Stimulated activated CD8-positive, alpha-beta memory T cell treated with anti-CD3 and anti-CD28 coated beads, Interleukin-12 subunit alpha, Interleukin-12 subunit beta, amount 100 ng/mL, for 24 hours (primary cell): ENCODE data around the gene SEPTIN10.

Experiments
- DNase-seq: peaks from one replicate; pipeline ENCODE4 v3.0.0-alpha.2; 2020; ENCODE audit errors: extremely low read depth

The SEPTIN10 gene

GRCh38 chr2:109523121-109523520 is 90.6 kb downstream of the SEPTIN10 start:
- no peak for DNase-seq

- no peak for DNase-seq
Measured at GRCh38 chr2:109522063-109522374, 91.7 kb downstream of the SEPTIN10 start.

- no peak for DNase-seq
Measured at GRCh38 chr2:109521233-109522062, 92.3 kb downstream of the SEPTIN10 start.

GRCh38 chr2:109519513-109519912 is 94.3 kb downstream of the SEPTIN10 start:
- no peak for DNase-seq

GRCh38 chr2:109517118-109517889 is 96.5 kb downstream of the SEPTIN10 start:
- no peak for DNase-seq

- DNase-seq, result no peak
Measured at GRCh38 chr2:109516445-109517117, 97.2 kb downstream of the SEPTIN10 start.

- DNase-seq, result no peak
Measured at GRCh38 chr2:109514857-109515256, 98.9 kb downstream of the SEPTIN10 start.

GRCh38 chr2:109513749-109514588 is 99.8 kb downstream of the SEPTIN10 start:
- DNase-seq, result no peak

- no peak for DNase-seq
Measured at GRCh38 chr2:109513230-109513629, 100.5 kb downstream of the SEPTIN10 start.

GRCh38 chr2:109512076-109512475 is 101.7 kb downstream of the SEPTIN10 start:
- DNase-seq, result no peak

GRCh38 chr2:109511168-109511567 is 102.6 kb downstream of the SEPTIN10 start:
- DNase-seq, result no peak

- DNase-seq, result peak; percentile 12
Measured at GRCh38 chr2:109510136-109511028, 103.4 kb downstream of the SEPTIN10 start.

- no peak for DNase-seq
Measured at GRCh38 chr2:109508556-109508955, 105.2 kb downstream of the SEPTIN10 start.

GRCh38 chr2:109507828-109508227 is 105.9 kb downstream of the SEPTIN10 start:
- DNase-seq, result no peak

GRCh38 chr2:109507217-109507616 is 106.5 kb downstream of the SEPTIN10 start:
- DNase-seq, result no peak

GRCh38 chr2:109503191-109503590 is 110.6 kb downstream of the SEPTIN10 start:
- no peak for DNase-seq

GRCh38 chr2:109501461-109501860 is 112.3 kb downstream of the SEPTIN10 start:
- no peak for DNase-seq

GRCh38 chr2:109500910-109501309 is 112.9 kb downstream of the SEPTIN10 start:
- no peak for DNase-seq

GRCh38 chr2:109499566-109499965 is 114.2 kb downstream of the SEPTIN10 start:
- DNase-seq, result no peak

- DNase-seq, result no peak
Measured at GRCh38 chr2:109498906-109499305, 114.9 kb downstream of the SEPTIN10 start.
